VCaP (cell line): ENCODE results near the gene SLC25A12.

Experiments
- H3K27ac ChIP-seq: fragments of 450-650 bp; 2 replicates; pipeline ENCODE4 v1.5.1; 2017
- CTCF ChIP-seq: fragments of 450-650 bp; conservative IDR thresholded peaks from 2 replicates; pipeline ENCODE4 v1.5.1; 2017; ENCODE audit warnings: mild to moderate bottlenecking, moderate library complexity

SLC25A12 gene

GRCh38 chr2:171824086-171824485 is 70.0 kb downstream of the SLC25A12 start:
- H3K27ac ChIP-seq: no peak overlapping the region
- TF ChIP-seq CTCF: no peak

GRCh38 chr2:171822525-171823322 is 71.3 kb downstream of the SLC25A12 start:
- no peak for TF ChIP-seq CTCF
- no peak overlapping the region for H3K27ac ChIP-seq

- no peak for TF ChIP-seq CTCF
- no peak overlapping the region for H3K27ac ChIP-seq
Observed at GRCh38 chr2:171819453-171819852, 74.6 kb downstream of the SLC25A12 start.

DNA sequence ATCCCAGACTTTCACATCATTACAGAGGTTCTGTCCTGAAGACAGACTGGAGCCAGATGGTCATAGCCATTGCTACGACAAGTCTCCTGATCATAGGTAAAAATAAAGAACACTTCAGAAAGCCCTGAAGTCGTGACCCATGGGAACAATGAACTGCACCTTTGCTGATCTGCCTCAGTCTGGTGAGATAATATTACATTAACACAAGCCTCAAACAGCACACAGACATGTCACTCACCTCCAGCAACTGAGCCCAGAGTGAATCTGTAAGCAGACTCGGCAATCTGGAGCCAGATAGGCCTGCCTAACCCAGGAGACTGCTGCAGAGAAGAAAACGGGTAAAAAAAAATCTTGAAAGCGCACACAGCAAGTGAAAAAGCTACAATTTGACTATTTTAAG is 79.2 kb downstream of the SLC25A12 start:
- H3K27ac ChIP-seq: peak overlapping the region; percentile 28; the same call in 1 of the 2 replicates
- no peak for TF ChIP-seq CTCF

DNA sequence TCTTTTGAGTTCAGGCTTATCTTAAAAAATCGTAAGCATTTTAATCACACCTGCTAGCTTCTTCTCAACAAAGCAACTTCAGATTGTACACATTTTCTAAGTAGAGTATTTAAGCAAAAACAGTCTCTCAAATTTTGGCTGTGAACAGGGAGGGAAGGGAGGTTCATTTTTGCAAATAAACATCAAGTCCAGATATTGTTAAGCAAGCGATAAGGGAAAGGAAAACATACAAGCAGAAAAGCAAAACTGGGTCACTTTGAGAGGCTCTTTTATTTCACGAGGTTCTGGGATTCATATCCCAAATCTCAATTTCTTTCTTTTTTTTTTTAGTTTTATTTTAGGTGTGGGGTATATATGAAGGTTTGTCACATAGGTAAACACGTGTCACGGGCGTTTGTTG is 79.9 kb downstream of the SLC25A12 start:
- peak overlapping the region; percentile 28; the same call in 1 of the 2 replicates for H3K27ac ChIP-seq
- no peak for TF ChIP-seq CTCF

DNA sequence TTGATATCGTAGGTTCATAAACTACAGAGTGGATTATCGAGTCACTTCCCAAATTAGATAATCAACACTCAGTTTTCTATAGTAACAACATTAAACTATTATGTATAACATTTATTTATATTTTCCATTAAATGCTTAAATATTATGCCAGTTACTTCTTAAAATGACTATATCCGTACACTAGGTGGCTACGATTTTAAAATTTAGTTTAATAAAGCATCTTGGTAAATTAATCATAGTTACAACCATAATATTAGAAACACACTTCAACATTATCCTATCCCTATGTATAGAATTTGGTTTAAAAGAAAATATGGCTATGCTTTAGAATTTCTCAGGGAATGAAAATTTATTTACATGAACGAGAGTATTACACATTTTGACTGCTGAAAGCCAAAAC is 80.3 kb downstream of the SLC25A12 start:
- no peak; the same call in 1 of the 2 replicates for TF ChIP-seq CTCF

DNA sequence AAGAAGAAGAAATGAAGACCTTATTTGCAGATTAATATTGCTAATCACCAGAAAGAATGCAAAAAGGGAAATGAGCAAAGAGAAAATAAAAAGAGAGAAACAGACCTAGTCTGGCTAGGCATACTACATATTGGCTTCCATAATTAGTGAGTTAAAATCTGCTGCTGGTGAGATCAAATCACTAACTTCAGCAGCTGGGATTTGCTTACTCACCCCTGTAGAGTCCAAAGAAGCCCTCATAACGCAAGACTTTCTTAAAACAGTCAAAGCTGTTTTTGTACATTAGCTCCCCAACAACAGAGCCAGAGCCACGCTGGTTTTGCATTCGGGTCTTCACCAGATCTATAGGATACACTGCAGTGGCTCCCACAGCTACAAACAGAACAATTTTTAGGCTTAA is 80.9 kb downstream of the SLC25A12 start:
- no peak for TF ChIP-seq CTCF
- H3K27ac ChIP-seq: peak overlapping the region; percentile 62

More for the DNA sequence above, 80.3 kb downstream of the SLC25A12 start:
- H3K27ac ChIP-seq: peak overlapping the region; percentile 62
